Calu3 (cell line): ENCODE measurements around the gene TBC1D9. TPM values are rescaled to one million over a fixed set of nuclear protein-coding genes. Genes with fewer than 3 reads are reported as not detected.
A peak's percentile ranks its signal among the peaks of the same experiment; 100 is the strongest.
"Not testable (repeated sequence)": the region's sequence is repeated elsewhere in the genome, so short reads cannot be mapped to it uniquely, and the experiment has no call there.

Source experiments
- BruUV-seq: library from RNA; stranded (reverse); fragments of 400-500 nt; replicated peaks from 2 replicates; lab custom pipeline; 2021; lab: Mats Ljungman, UMichigan
- CTCF ChIA-PET: fragments of 300-600 bp; sonication (Branson Sonifier 250); formaldehyde crosslinking; loops from one replicate; lab custom pipeline; 2022; ENCODE audit warnings: antibody characterized with exemption; lab: Charles Lee
- DNase-seq: peaks from one replicate; pipeline ENCODE4 v3.0.0; 2022
- H3K27ac Mint-ChIP-seq: one replicate; pipeline ENCODE4 v1.8.0; 2022; ENCODE audit warnings: mixed read lengths; ENCODE audit not compliant: unreplicated experiment
- H3K27me3 Mint-ChIP-seq: one replicate; pipeline ENCODE4 v1.8.0; 2022; ENCODE audit warnings: mixed read lengths; ENCODE audit not compliant: unreplicated experiment
- H3K36me3 Mint-ChIP-seq: one replicate; pipeline ENCODE4 v1.8.0; 2022; ENCODE audit warnings: mild to moderate bottlenecking, moderate library complexity, mixed read lengths; ENCODE audit not compliant: insufficient read depth, unreplicated experiment
- H3K4me1 Mint-ChIP-seq: one replicate; pipeline ENCODE4 v1.8.0; 2022; ENCODE audit warnings: mild to moderate bottlenecking, low read depth, mixed read lengths; ENCODE audit not compliant: unreplicated experiment
- H3K4me3 Mint-ChIP-seq: one replicate; pipeline ENCODE4 v1.8.0; 2022; ENCODE audit warnings: mild to moderate bottlenecking, low read depth, moderate library complexity, mixed read lengths; ENCODE audit not compliant: unreplicated experiment
- H3K9me3 Mint-ChIP-seq: one replicate; pipeline ENCODE4 v1.8.0; 2022; ENCODE audit warnings: low read depth, mixed read lengths; ENCODE audit not compliant: unreplicated experiment
- CTCF ChIP-seq: fragments of 200-600 bp; IDR thresholded peaks from one replicate; pipeline ENCODE4 v1.8.0; 2022; ENCODE audit warnings: antibody characterized with exemption; ENCODE audit not compliant: unreplicated experiment
- intact Hi-C: fragments of 100-400 bp; cut with micrococcal nuclease; formaldehyde crosslinking; loops from one replicate; pipeline ENCODE4 v1.10.0; 2022; ENCODE audit not compliant: unreplicated experiment
- total RNA-seq: library from RNA; stranded (reverse); gene quantifications from 2 replicates; pipeline ENCODE4 v1.2.3, GENCODE V29; 2022

Gene TBC1D9
- total RNA-seq, 1 experiment from 2014 or later: 9.4 TPM

DNA sequence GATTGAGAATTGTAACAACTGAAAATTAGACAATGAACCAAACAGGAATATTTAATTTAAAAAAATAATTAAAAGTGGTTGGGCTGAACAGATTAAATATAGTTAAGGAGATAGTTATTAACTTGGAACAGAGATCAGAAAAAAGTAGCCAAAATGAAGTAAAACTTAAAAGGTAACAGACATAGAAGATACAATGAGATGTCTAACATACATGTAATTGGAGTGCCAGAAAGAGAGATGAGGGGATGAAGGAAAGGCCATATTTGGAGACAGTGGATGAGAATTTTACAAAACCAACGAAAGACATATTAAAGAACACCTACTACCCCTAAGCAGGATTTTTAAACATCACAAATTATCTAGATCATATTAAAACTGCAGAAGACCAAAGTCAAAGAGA lies 8.0 kb downstream of the TBC1D9 start:
- no peak for TF ChIP-seq CTCF
- no peaks in the 10 kb centered on the region for H3K36me3 Mint-ChIP-seq
- H3K4me3 Mint-ChIP-seq: no peak overlapping the region
- H3K27ac Mint-ChIP-seq: no peak overlapping the region
- no peak for DNase-seq
- H3K27me3 Mint-ChIP-seq: no peaks in the 10 kb centered on the region
- CTCF ChIA-PET: no interaction called here
- intact Hi-C loops: no loop called here
- no TSS peak for BruUV-seq
- peaks cover 11% of the 10 kb centered on the region for H3K4me1 Mint-ChIP-seq
- H3K9me3 Mint-ChIP-seq: peaks cover 6% of the 10 kb centered on the region

DNA sequence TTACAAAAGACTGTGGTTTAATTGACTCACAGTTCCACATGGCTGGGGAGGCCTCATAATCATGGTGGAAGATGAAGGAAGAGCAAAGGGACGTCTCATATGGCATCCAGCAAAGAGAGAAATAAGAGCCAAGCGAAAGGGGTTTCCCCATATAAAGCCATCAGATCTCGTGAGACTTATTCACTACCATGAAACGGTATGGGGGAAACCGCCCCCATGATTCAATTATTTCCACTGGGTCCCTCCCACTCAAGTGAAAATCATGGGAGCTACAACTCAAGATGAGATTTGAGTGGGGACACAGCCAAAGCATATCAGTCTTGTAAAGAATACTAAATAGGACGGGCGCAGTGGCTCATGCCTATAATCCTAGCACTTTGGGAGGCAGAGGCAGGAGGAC lies 9.6 kb downstream of the TBC1D9 start:
- H3K4me3 Mint-ChIP-seq, H3K9me3 Mint-ChIP-seq, BruUV-seq, CTCF ChIA-PET, H3K36me3 Mint-ChIP-seq, H3K27me3 Mint-ChIP-seq, H3K27ac Mint-ChIP-seq, DNase-seq, intact Hi-C loops: not testable (repeated sequence)
- H3K4me1 Mint-ChIP-seq: peaks cover 14% of the 10 kb centered on the region

- no peak overlapping the region for H3K4me3 Mint-ChIP-seq
- CTCF ChIA-PET: no interaction called here
- no peak for TF ChIP-seq CTCF
- no peak for DNase-seq
- H3K27me3 Mint-ChIP-seq: no peaks in the 10 kb centered on the region
- no peak overlapping the region for H3K27ac Mint-ChIP-seq
- H3K9me3 Mint-ChIP-seq: peaks cover 9% of the 10 kb centered on the region
- H3K36me3 Mint-ChIP-seq: no peaks in the 10 kb centered on the region
- peaks cover 25% of the 10 kb centered on the region for H3K4me1 Mint-ChIP-seq
- intact Hi-C loops: no loop called here
- BruUV-seq: no TSS peak
Measured at GRCh38 chr4:140744421-140744820, 11.8 kb downstream of the TBC1D9 start.

GRCh38 chr4:140743194-140743931 lies 12.8 kb downstream of the TBC1D9 start:
- no peaks in the 10 kb centered on the region for H3K36me3 Mint-ChIP-seq
- no peak overlapping the region for H3K27ac Mint-ChIP-seq
- TF ChIP-seq CTCF: no peak
- CTCF ChIA-PET: interaction anchor here (0.6 to 0.9 kb wide), 2 partner anchors 14 to 78 kb away, joined by 3 to 4 read pairs; no protein-coding TSS in a partner anchor
- peaks cover 25% of the 10 kb centered on the region for H3K4me1 Mint-ChIP-seq
- peaks cover 5% of the 10 kb centered on the region for H3K9me3 Mint-ChIP-seq
- intact Hi-C loops: no loop called here
- no peak overlapping the region for H3K4me3 Mint-ChIP-seq
- H3K27me3 Mint-ChIP-seq: no peaks in the 10 kb centered on the region
- DNase-seq: no peak
- BruUV-seq: no TSS peak

DNA sequence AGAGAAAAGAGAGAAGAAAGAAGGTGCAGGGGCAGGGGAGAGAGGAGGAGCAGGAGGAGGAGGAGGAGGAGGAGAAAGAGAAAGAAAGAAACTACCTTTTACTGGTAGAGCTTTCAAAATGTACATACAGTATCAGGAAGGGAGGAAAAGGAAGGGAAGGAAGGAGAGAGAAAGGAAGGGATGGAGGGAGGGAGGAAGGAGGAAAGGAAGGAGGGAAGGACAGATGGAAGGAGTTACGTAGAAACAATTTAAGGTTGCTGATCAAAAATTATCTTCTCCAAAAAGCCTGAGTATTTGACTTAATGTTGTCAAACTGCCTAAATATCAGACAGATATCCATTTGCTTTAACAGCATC lies 13.4 kb downstream of the TBC1D9 start:
- Mint-ChIP-seq H3K36me3 (no peaks in the 10 kb centered on the region), H3K4me1 (peaks cover 25% of the 10 kb centered on the region), H3K27me3 (peaks cover 1% of the 10 kb centered on the region), H3K9me3 (peaks cover 2% of the 10 kb centered on the region), H3K4me3 (no peak overlapping the region), H3K27ac (peak overlapping the region; percentile 6)
- TF ChIP-seq CTCF: no peak
- CTCF ChIA-PET: interaction anchor here (0.6 to 0.9 kb wide), 2 partner anchors 14 to 78 kb away, joined by 3 to 4 read pairs; no protein-coding TSS in a partner anchor
- intact Hi-C loops: no loop called here
- BruUV-seq: no TSS peak
- no peak for DNase-seq
